HEK293 (cell line): ENCODE results near the gene ARHGAP6.

Experiments
- ZNF561 ChIP-seq: fragments of 450-650 bp; IDR thresholded peaks from 2 replicates; pipeline ENCODE4 v1.5.1; 2018; ENCODE audit warnings: missing biosample characterization, missing genetic modification characterization, borderline replicate concordance
- TF ChIP-seq, protein P1 (sequence below): fragments of 450-650 bp; formaldehyde crosslinking; IDR thresholded peaks from 2 replicates; pipeline ENCODE4 v1.5.1; 2016; ENCODE audit warnings: missing biosample characterization, missing genetic modification characterization
- TF ChIP-seq, protein P2 (sequence below): fragments of 450-650 bp; formaldehyde crosslinking; IDR thresholded peaks from 2 replicates; pipeline ENCODE4 v1.5.1; 2016; ENCODE audit warnings: missing biosample characterization, missing genetic modification characterization

DNA sequence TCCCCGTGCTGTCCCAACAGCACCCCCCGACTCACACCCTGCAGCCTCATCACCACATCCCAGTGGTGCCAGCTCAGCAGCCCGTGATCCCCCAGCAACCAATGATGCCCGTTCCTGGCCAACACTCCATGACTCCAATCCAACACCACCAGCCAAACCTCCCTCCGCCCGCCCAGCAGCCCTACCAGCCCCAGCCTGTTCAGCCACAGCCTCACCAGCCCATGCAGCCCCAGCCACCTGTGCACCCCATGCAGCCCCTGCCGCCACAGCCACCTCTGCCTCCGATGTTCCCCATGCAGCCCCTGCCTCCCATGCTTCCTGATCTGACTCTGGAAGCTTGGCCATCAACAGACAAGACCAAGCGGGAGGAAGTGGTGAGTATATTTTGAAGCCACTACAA lies 367.1 kb downstream of the ARHGAP6 start:
- TF ChIP-seq, protein P1, sequence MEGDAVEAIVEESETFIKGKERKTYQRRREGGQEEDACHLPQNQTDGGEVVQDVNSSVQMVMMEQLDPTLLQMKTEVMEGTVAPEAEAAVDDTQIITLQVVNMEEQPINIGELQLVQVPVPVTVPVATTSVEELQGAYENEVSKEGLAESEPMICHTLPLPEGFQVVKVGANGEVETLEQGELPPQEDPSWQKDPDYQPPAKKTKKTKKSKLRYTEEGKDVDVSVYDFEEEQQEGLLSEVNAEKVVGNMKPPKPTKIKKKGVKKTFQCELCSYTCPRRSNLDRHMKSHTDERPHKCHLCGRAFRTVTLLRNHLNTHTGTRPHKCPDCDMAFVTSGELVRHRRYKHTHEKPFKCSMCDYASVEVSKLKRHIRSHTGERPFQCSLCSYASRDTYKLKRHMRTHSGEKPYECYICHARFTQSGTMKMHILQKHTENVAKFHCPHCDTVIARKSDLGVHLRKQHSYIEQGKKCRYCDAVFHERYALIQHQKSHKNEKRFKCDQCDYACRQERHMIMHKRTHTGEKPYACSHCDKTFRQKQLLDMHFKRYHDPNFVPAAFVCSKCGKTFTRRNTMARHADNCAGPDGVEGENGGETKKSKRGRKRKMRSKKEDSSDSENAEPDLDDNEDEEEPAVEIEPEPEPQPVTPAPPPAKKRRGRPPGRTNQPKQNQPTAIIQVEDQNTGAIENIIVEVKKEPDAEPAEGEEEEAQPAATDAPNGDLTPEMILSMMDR (tag by site-specific recombination), result no peak
- TF ChIP-seq, protein P2, sequence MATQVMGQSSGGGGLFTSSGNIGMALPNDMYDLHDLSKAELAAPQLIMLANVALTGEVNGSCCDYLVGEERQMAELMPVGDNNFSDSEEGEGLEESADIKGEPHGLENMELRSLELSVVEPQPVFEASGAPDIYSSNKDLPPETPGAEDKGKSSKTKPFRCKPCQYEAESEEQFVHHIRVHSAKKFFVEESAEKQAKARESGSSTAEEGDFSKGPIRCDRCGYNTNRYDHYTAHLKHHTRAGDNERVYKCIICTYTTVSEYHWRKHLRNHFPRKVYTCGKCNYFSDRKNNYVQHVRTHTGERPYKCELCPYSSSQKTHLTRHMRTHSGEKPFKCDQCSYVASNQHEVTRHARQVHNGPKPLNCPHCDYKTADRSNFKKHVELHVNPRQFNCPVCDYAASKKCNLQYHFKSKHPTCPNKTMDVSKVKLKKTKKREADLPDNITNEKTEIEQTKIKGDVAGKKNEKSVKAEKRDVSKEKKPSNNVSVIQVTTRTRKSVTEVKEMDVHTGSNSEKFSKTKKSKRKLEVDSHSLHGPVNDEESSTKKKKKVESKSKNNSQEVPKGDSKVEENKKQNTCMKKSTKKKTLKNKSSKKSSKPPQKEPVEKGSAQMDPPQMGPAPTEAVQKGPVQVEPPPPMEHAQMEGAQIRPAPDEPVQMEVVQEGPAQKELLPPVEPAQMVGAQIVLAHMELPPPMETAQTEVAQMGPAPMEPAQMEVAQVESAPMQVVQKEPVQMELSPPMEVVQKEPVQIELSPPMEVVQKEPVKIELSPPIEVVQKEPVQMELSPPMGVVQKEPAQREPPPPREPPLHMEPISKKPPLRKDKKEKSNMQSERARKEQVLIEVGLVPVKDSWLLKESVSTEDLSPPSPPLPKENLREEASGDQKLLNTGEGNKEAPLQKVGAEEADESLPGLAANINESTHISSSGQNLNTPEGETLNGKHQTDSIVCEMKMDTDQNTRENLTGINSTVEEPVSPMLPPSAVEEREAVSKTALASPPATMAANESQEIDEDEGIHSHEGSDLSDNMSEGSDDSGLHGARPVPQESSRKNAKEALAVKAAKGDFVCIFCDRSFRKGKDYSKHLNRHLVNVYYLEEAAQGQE (tag by site-specific recombination), result no peak
- no peak for TF ChIP-seq ZNF561 (tag by site-specific recombination)
